Gastroesophageal sphincter (tissue), 3 donors: ENCODE data around the gene CDC34.

Experiments
- CTCF ChIP-seq, 4 experiments: fragments of 200-600 bp in 2 of 4; fragments of 450-650 bp in 2 of 4; sonication (generic) in 1 of 4; IDR thresholded peaks; one replicate each; pipeline ENCODE4 v1.5.1; 2017 to 2019; ENCODE audit warnings: antibody characterized with exemption in 4 of 4, mild to moderate bottlenecking in 2 of 4, moderate library complexity in 2 of 4
- POLR2A ChIP-seq, 2 donors: fragments of 450-650 bp; IDR thresholded peaks; one replicate each; pipeline ENCODE4 v1.6.1; 2017; ENCODE audit warnings: antibody characterized with exemption in 2 of 2, mild to moderate bottlenecking in 2 of 2, moderate library complexity in 1 of 2
- POLR2AphosphoS5 ChIP-seq: sonication (generic); formaldehyde crosslinking; IDR thresholded peaks from one replicate; pipeline ENCODE4 v1.6.1; 2017; ENCODE audit warnings: antibody characterized with exemption

GRCh38 chr19:574658-575526 lies 43.3 kb downstream of the CDC34 start:
- TF ChIP-seq CTCF (IDR thresholded peaks at IDR 0.05) = no peak
- TF ChIP-seq POLR2A (IDR thresholded peaks at IDR 0.05) = no peak
- TF ChIP-seq POLR2AphosphoS5 = no peak
